Ishikawa (cell line): ENCODE results near the gene UBE2I.

Source experiments
- MAX ChIP-seq: IDR thresholded peaks from 2 replicates; pipeline ENCODE4 v1.6.1; 2012
- REST ChIP-seq: IDR thresholded peaks from 2 replicates; pipeline ENCODE4 v1.6.1; 2012; ENCODE audit warnings: low read depth, mild to moderate bottlenecking

GRCh38 chr16:1325261-1325660, 15.8 kb downstream of the UBE2I start:
- no peak for TF ChIP-seq REST
- TF ChIP-seq MAX = no peak
